Measurements from ENCODE around the gene SEMA4F. TPM values are rescaled to one million over a fixed set of nuclear protein-coding genes. Genes with fewer than 3 reads are reported as not detected.

SEMA4F gene
- total RNA-seq, 4 donors from 2014 or later, result 3.5 to 8.2 (median 4.6) TPM

DNA sequence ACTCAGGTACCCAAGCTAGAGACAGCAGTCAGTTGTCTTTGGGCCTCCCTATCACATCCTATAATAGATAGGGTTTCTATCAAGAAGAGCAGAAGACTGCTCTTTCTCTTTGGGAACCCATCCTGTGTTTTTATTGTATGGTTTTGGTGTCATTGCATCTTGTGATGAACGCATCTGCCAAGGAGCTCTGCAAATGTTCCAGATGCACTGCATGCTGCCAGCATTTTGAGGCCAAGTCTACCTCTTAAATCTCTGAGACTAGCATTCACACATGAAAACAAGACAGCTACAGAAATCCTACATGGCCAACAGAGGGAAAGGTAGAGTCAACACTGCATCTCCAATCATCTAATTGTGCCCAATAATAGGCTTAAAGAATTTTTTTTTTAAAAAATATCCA is 14.0 kb downstream of the SEMA4F start:
- no peaks in the 10 kb centered on the region for H3K4me1 ChIP-seq
- DNase-seq (ENCODE audit: low spot score in 2 of 2), result no peak
- H3K27me3 ChIP-seq, result no peaks in the 10 kb centered on the region
- 87% methylated on average over 1 of the region's 1 CpG for WGBS
- peaks cover 3% of the 10 kb centered on the region for H3K36me3 ChIP-seq
- TF ChIP-seq EP300 (IDR thresholded peaks at IDR 0.05) (no peak), CTCF (IDR thresholded peaks at IDR 0.05) (no peak), POLR2AphosphoS5 (IDR thresholded peaks at IDR 0.05) (no peak), POLR2A (IDR thresholded peaks at IDR 0.05) (no peak)
- H3K9me3 ChIP-seq, result no peaks in the 10 kb centered on the region
- no peak overlapping the region for H3K27ac ChIP-seq
- no peak overlapping the region for H3K4me3 ChIP-seq

GRCh38 chr2:74670263-74670662 is 16.2 kb downstream of the SEMA4F start:
- H3K9me3 ChIP-seq, result no peaks in the 10 kb centered on the region
- peaks cover 21% of the 10 kb centered on the region for H3K36me3 ChIP-seq
- no peak for TF ChIP-seq POLR2A (IDR thresholded peaks at IDR 0.05)
- TF ChIP-seq CTCF (IDR thresholded peaks at IDR 0.05), result no peak
- TF ChIP-seq EP300 (IDR thresholded peaks at IDR 0.05), result no peak
- no peak for TF ChIP-seq POLR2AphosphoS5 (IDR thresholded peaks at IDR 0.05)
- 92% methylated on average over 7 of the region's 7 CpGs for WGBS
- H3K4me3 ChIP-seq, result no peak overlapping the region
- no peaks in the 10 kb centered on the region for H3K27me3 ChIP-seq
- no peaks in the 10 kb centered on the region for H3K4me1 ChIP-seq
- H3K27ac ChIP-seq, result no peak overlapping the region
- DNase-seq (ENCODE audit: low spot score in 2 of 2), result no peak

- Histone ChIP-seq H3K36me3 (peaks cover 32% of the 10 kb centered on the region), H3K4me3 (no peak overlapping the region), H3K27ac (no peak overlapping the region), H3K9me3 (no peaks in the 10 kb centered on the region), H3K4me1 (no peaks in the 10 kb centered on the region), H3K27me3 (no peaks in the 10 kb centered on the region)
- TF ChIP-seq CTCF (IDR thresholded peaks at IDR 0.05) (no peak), POLR2A (IDR thresholded peaks at IDR 0.05) (no peak), EP300 (IDR thresholded peaks at IDR 0.05) (no peak), POLR2AphosphoS5 (IDR thresholded peaks at IDR 0.05) (no peak)
- DNase-seq (ENCODE audit: low spot score in 2 of 2), result no peak
Measured at GRCh38 chr2:74671479-74671878, 17.4 kb downstream of the SEMA4F start.

DNA sequence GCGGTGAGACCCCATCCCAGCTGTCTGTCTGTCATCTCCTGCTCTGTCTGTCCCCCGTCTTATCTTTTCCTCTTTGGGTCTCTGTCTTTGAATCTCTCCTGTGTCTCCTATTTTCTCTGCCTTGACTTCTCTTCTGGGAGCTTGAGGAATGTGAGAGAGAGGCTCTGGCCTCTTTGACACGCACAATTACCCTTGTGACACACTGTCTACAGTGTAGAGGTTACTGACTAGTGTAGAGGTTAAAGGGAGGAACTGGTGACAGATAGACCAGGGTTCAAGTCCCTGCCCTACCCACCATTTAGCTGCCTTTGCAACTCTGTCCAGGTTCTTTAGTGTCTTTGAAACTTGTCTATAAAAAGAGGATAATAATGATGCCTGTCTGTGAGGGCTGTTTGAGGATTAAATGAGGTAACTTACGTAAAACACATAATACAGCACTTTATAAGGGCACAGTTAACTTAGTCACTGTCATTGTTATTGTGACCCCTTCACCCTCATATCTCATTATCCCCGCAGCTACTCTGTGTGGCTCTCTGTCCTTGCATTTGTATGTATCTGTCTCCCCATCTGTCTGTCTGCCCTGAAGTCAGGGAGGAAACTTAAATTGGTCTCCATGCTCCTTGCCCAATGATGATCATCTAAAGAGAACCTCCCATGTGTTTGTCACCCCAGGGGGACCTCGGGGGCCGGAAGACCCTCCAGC is 19.9 kb downstream of the SEMA4F start:
- no peak overlapping the region for H3K27ac ChIP-seq
- 87% methylated on average over 7 of the region's 7 CpGs for WGBS
- no peaks in the 10 kb centered on the region for H3K9me3 ChIP-seq
- H3K27me3 ChIP-seq, result no peaks in the 10 kb centered on the region
- no peak for DNase-seq (ENCODE audit: low spot score in 2 of 2)
- TF ChIP-seq POLR2A (IDR thresholded peaks at IDR 0.05), result no peak
- no peak for TF ChIP-seq EP300 (IDR thresholded peaks at IDR 0.05)
- TF ChIP-seq POLR2AphosphoS5 (IDR thresholded peaks at IDR 0.05), result no peak
- TF ChIP-seq CTCF (IDR thresholded peaks at IDR 0.05), result no peak
- no peak overlapping the region for H3K4me3 ChIP-seq
- H3K4me1 ChIP-seq, result no peaks in the 10 kb centered on the region
- peaks cover 38% of the 10 kb centered on the region for H3K36me3 ChIP-seq

DNA sequence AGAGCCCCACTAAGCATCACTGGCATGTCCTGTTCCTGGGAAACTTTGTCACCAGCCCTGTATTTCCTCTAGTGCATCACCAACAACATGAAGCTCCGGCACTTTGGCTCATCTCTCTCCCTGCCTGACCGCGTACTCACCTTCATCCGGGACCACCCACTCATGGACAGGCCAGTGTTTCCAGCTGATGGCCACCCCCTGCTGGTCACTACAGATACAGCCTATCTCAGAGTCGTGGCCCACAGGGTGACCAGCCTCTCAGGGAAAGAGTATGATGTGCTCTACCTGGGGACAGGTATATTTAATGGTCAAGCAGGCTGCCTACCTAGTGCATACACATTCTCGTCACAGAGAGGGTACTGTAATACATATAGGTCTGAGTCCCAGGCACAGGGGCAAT is 21.0 kb downstream of the SEMA4F start:
- Histone ChIP-seq H3K4me3 (no peak overlapping the region), H3K4me1 (no peaks in the 10 kb centered on the region), H3K9me3 (no peaks in the 10 kb centered on the region), H3K27me3 (no peaks in the 10 kb centered on the region), H3K36me3 (peaks cover 48% of the 10 kb centered on the region), H3K27ac (no peak overlapping the region)
- no peak for DNase-seq (ENCODE audit: low spot score in 2 of 2)
- 93% methylated on average over 6 of the region's 6 CpGs for WGBS
- no peak for TF ChIP-seq POLR2AphosphoS5 (IDR thresholded peaks at IDR 0.05)
- no peak for TF ChIP-seq CTCF (IDR thresholded peaks at IDR 0.05)
- TF ChIP-seq EP300 (IDR thresholded peaks at IDR 0.05), result no peak
- no peak for TF ChIP-seq POLR2A (IDR thresholded peaks at IDR 0.05)
